ENCODE measurements around the gene RORB.

The RORB gene

DNA sequence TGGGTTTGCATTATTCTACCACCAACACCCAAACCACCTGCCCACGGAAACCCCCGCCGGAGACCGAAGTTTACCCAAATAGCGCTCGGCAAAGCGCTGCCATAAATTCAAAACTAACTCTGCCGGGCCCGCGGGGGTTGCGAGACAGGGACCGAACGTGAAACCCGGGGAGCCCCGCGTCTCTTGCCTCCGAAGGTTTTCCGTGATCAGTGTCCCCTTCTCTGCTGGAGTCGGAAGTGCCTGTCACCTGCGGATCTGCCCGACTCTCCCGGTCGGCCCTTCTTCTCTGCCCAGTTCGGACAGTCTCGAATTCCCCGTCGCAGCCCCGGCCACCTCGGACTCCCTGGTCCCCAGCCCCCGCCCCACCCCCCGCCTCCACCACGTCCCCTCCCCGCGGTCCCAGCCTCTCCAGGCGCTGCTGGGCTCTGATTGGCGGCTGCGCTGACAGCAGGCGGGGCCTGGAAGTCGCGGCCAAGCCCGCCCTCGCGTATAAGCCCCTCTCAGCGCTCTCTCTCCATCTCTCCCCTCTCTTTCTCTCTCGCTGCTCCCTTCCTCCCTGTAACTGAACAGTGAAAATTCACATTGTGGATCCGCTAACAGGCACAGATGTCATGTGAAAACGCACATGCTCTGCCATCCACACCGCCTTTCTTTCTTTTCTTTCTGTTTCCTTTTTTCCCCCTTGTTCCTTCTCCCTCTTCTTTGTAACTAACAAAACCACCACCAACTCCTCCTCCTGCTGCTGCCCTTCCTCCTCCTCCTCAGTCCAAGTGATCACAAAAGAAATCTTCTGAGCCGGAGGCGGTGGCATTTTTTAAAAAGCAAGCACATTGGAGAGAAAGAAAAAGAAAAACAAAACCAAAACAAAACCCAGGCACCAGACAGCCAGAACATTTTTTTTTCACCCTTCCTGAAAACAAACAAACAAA, at the start of gene RORB:
RORB (plus strand) TSS at position 517 of the 929 bp plus-strand sequence. CDS start 642 bp downstream, outside the sequence.
- peak; percentile 64 for DNase-seq

DNA sequence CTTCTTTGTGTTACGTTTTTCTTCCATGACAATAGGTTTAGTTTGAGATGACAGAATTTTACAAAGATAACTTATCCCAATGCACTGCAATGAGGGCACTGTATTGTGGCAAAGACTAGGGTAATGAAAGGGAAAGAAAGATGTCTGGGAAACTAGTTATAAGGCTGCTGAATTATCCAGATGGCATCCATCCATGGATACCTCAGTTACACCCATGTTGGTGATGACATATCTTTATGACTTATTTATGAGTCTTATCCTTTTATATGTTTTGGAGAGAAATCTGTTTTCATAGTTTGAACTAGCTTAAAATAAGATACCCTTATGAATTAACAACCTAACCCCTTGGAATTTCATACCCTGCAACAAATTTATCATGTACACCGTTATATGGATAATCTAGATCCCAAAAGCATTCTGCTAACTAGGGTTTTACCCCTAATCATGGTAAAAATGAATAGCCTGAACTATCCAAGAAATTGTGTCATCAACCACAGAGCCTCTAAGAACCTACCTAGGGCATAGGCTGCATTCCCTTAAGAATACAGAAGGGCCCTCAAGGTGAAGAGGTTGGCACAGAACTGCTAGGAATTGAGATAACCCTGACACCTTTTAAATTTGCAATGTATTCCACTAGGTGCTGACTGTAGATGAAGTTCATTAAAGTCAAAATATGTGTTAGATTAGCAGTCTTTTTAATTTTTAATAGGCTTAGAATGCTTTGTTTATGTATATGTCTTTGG, 49.5 kb upstream of the RORB start:
- DNase-seq, result no peak

DNA sequence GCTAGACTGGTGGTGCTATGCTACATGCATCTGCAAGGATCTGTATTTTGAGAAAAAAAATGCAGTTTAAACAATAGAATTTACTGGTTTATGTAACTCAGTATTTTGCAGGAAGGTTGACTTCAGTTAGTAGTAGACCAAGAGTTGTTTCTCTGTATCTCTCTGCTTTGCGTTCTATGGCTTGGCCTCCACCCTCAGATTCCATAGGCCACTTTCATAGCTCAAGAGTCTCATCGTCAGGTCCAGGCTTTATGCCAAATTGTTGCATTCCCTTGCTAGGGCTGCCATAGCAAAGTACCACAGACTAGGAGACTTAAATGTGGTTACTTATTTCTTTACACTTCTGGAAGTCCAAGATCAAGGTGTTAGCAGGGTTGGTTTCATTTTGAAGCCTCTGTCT, 48.1 kb upstream of the RORB start:
- DNase-seq, result no peak

DNA sequence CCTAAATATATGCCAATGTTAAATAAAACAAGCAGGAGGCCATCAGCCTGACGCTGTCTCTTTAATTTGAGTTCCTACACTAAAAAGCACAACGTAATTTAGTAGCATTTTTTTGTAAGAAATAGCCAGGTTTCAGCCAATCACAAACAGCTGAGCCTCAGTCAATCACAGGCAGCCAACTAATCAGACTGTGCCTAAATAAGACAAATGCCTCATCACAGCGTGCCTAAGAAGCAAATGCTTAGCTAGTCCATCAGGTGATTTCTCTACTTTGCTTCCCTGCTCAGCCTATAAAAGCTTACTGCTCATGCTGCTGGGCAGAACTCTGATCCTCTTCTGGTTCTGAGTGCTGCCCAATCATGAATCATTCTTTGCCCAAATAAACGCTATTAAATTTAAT, 38.3 kb upstream of the RORB start:
- no peak for DNase-seq

DNA sequence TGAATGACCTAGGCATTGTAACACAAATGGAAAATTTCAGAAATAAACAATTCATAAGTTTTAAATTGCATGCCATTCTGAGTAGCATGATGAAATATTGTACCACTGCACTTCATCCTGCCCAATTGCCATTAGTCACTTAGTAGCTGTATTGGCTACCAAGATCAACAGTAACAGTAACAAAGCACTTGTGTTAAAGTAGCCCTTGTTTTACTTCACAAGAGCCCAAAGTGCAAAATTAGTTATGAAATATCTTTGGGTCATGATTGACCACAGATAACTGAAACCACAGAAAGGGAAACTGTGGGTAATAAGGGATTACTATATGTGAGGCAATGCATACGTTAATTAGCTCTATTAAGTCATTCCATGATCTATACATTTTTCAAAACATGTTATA, 33.3 kb upstream of the RORB start:
- DNase-seq, result no peak

DNA sequence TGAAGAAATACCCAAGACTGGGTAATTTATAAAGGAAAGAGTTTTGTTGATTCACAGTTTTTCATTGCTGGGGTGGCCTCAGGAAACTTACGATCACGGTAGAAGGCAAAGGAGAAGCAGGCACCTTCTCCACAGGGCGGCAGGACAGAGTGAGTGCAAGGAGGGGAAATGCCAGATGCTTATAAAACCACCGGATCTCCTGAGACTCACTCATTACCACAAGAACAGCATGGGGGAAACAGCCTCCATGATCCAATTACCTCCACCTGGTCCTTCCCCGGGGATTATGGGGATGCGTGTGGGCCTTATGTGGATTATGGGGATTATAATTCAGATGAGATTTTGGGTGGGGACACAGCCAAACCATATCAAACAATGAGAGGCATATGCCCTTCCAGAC, 18.5 kb upstream of the RORB start:
- DNase-seq, result no peak

DNA sequence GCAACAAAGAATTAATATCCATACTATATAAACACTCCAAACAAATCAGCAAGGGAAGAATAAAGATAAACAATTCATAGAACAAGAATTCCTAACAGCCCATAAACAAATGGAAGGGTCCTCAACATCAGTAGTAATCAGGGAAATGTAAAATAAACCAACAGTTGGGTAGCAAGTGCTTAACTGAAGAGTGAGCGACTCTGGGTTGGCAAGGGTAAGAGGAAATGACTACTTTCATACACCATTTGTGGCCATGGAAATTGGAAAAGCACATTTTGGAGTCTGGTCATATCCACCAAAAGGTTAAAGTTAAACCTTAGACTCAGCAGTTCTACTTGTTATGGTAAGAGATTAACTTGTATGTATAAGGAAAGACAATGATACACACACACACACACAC, 17.4 kb upstream of the RORB start:
- no peak for DNase-seq

DNA sequence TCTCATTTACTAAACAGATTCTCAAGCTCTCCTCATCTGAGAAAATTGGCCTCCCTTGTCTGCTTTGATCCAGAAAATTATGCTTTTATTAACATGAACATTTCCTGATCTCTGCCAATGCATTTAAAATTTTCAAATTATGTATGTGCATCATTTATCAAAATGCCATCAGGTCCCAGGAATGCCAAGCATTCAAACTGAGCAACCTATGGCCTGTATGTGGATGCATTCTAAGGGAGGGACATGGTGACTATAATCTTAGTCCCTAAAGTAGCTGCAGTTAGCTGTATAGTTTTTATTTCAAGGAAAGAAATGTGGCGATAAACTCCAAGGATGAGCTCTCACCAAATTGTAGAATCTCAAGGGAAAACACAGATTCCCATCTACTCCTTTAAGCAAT, 9.7 kb upstream of the RORB start:
- DNase-seq, result no peak

DNA sequence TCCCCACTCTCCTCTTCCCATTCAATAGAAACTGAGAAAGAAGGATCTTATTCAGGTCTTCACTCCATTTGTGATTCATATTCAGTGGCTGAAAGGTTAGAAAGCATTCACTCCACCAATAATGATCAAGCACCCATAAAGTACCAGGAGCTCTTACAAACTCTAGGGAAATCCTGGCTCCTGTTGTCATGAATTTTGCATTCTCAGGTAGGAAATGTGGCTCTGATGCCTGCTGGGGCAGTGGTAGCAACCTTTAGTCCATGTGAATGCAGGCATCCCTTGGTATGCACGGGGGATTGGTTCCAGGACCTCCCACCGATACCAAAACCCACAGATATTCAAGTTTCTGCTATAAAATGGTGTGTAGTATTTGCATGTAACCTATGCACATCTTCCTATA, 3.6 kb upstream of the RORB start:
- no peak for DNase-seq

DNA sequence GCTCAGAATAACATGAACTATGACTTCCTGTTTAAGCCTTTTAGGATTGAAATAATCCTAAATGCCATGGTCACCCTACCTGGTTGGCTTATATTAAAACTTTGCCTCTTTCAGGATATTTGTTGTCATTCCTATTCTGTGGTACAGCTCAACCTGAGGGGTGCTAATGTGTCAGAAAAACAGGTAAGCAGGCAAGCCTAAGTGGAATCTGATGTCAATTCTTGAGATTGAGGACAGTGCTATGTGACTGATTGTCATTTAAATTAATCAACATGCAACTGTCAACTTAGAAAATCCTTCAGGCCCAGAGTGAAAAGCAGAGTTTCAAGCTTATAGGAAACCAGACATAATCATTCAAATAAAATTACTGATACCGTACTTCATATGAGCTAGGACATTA, 2.6 kb upstream of the RORB start:
- no peak for DNase-seq

DNA sequence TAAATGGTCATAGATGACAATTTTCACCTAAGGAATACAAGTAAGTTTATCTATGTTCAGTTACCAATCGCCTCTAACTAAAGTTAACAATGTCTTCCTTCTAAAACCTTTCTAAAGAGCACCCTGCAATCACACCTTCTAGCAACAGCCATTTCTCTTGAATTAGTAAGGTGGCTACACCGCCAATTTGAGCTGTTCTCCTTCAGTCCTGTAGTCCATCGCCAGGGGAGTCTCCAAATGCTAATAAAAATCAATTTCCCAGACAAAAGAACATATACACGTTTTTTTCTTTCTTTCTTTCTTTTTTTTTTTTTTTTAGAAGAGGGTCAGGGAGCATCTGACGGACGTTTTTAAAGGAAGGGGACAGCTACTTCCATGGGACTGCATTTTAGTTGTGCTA, 729 bp upstream of the RORB start:
- no peak for DNase-seq

DNA sequence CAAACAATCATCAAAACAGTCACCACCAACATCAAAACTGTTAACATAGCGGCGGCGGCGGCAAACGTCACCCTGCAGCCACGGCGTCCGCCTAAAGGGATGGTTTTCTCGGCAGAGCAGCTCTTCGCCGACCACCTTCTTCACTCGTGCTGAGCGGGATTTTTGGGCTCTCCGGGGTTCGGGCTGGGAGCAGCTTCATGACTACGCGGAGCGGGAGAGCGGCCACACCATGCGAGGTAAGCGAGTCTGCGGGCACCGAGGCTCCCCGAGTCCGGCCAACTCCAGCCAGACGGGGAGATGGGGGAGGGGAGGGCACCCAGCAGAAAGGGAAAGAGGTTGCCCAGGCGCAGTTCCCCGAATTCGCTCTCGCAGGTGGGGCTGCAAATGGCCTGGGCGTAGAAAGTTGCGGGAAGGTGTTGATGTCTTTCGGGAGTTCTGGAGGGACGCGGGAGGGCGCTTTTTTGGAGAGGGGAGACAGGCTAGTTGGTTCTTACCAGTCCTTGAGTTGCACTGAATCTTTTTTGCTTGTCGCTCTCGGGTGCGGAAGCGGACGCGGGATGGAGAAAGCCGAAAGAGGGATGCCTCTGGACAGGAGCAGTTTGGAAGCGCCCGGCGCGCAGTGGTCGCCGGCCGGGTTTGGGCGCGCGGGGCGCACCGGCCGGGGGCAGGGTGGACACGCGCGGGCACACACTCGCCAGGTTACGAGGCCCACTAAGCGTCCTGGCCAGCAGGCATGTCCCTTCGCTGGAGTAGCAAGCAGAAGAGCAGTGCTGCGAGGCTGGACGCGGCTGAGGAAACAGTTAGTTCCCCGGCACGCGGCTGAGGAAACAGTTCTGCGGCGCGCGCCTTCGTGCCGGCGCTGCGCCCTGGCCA, 849 bp downstream of the RORB start:
- peak; percentile 3 for DNase-seq

DNA sequence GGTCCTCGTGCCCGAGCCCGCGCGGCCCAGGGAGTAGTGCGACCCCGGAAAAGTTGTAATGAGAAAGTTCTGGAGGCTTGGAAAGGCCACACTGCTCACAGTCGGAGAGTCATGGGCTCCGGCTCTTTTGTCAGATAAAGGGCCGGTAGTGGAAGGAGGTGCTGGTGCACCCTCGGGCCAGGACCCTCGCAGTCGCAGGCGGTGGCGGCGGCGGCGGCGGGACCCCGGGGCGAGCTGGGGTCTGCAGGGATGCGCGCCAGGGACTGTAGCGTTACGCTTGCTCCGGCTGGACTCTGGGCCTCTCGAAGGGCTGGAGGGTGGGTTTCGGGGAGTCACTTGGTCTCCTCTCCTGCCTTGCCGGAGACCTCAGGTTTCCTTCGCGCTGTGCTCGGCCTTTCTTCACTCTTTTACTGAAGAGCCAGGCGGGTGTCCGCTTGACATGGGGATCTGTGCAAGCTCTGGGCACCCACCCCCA, 1.5 kb downstream of the RORB start:
- no peak for DNase-seq

DNA sequence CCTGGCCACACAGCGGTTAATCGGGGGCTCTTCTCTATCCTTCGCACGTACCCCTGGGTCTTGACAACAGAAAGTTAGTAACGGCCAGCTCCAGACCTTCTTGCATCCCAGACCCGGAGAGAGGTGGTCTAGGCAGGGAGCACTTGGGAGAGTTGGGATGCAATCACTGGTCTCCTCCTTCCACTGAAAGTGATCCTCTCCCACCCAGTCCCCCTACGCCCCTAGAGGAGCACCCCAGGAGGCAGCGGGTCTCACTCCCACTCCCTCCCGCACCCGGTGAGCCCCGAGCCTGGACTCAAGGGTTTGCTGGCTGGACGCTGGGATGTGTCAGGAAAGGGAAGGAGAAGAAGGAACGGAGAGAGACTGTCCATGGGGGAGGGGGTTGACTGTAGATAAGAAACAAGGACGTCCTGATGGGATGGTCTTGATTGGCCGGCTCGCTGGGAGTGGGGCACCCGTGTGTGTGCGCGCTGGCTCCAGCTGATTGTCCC, 2.0 kb downstream of the RORB start:
- DNase-seq, result no peak

DNA sequence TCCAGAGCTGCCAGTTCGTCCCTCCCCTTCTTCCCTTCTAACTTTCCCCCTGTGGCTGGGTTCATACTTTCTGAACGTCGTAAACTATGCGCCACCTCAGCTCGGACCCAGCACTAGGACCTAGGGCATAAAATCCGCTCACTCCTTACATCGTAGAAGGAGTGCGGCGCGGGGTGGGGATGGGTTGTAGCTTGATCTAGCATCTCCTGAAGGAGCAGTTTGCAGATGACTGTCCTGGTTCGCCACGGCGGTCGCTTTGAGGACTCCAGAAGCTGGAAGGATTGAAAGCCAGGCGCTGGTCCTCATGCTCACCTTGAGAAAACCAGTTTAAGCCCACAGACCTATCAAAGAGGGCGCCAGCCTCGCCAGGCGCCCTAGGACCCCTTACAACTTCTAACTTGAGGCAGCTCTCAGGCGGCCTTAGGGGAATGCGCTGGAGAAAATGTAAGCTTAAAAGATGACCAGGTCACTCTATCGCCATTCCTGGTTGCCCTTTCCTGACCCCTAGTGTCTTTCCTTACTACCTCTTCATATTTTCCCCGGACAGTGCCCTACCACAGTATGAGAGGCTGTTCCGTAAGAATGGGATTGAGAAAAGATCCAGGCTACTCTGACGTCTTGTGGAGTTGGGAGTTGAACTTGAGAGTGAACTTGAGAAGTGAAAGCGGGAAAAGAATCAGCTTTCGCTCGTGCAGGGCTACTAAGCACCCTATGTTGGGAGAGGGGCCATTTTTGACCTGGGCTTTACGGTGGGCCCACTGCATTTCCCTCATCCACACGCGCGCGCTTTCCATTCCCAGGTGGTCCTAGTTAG, 2.8 kb downstream of the RORB start:
- DNase-seq, result no peak

DNA sequence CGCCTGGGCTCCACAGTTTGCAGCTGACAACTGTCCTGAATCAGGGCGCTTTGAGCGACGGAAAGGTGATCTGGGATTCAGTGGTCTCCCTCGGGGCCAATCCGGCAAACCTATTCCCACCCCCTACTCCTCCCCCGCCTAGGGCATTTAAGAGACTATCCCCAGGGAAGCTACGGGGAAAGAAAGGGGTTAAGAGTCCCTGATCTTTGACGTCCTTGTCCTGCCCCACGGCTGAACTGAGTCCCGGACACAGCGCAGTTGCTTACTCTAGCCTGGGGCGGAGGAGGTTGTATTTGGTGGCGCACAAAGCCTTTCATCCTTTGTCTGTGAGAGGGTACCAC, 3.4 kb downstream of the RORB start:
- no peak for DNase-seq

DNA sequence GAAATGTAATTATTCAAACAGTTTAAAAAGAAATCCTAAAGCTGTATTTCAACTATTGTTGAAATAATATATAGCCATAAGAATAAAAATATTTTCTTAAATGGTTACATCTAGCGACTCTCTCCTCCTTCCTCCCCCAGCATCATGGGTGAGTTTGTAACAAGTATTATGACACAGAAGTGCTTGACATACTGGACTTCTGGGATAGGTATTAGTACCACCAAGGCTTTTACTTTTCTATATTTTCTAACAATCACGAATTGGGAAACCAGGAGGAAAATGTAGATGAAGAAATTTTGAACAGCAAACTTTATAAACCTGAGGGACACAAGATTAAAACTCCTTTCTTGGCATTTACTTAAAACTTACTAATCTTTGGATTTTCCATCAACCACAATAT, 4.4 kb downstream of the RORB start:
- no peak for DNase-seq

DNA sequence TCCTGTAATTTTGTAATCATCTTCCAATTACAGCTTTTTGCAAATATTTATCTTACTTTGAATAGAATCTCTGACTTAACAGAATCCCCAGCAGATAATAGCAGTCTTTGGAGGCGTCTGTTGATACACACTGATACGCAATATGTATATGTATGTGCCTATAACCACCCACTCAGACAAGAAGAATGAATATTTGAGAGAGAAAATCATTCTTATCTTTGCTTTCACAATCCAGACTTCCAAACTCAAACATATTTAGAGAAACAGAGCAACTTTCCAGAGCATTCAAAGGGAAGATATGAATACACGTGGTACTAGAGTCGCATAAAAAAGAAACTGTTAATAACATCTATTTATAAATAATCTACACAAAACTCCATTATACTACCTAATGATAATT, 6.1 kb downstream of the RORB start:
- DNase-seq, result no peak

DNA sequence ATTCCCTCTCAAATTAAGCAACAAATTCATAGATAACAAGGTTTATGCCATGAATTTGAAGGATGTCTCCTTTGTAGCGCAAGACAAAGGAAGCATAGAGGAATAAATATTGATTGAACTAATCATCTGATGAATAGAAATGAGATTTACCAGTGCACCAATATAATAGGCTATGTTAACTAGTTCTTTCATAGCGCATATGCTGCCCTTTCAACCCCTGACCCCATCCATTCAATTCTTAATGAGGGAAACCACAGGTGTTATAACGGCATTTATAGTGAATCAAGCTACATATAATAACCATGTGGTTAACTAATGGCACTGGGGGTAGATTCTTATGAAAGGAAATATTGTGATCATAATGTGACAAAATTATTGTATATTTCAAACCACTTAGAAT, 6.5 kb downstream of the RORB start:
- no peak for DNase-seq

DNA sequence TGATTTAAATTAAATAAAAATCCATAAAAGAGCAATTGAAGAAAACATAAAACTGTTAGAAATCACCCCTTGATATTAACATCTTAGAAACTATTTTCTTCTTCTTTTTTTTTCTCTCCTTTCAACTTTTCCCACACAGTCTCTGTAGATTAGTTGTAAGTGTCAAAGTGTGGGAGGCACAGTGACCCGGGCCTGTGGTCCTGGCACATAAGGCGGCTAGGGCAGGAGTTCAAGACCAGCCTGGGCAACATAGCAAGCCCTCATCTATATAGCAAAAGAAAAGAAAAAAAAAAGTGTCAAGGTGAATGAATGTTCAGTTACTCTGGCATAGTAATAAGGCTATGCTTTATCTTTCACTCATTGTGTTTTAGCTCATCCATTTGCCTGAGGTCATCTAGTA, 14.2 kb downstream of the RORB start:
- DNase-seq, result no peak

DNA sequence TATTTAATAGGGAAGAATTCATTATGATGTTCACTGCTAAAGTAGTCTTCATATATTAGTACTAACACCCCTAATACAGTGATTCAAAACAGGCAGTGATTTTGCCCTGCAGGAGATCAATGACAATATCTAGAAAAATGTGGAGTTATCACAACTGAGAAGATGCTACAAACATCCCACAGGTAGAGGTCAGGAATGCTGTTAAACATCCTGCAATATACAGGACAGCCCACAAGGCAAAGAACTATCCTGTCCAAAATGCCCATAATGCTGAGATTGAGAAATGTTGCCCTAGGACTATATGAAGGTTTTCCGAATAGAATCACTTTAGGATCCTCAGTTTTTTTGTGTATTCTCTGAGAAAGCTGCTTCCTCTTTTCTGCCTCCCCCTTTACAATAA, 15.3 kb downstream of the RORB start:
- DNase-seq, result no peak

DNA sequence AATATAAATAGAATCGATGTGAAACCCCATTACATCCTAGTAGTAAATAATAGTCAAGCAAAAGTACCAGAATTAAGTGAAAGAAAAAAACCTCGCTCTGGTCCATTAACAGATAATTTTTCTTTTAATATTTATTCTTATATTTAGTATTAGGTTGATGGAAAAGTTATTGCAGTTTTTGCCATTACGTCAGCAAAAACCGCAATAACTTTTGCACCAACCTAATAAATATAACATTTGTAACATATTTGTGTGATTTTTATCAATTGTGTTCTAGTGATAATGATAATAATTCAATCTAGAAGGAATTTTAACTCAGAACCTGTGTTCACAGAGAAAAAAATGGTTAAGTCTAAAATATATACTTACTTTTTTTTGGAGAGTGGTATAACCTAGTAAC, 16.1 kb downstream of the RORB start:
- DNase-seq, result no peak

All from NCI-H2029 (cell line).